ENCODE data around the gene IL3RA.

- TF ChIP-seq CTCF (IDR thresholded peaks at IDR 0.05; ENCODE audit: low read depth, low read length, poor library complexity, severe bottlenecking) (no peak), EZH2phosphoT487 (IDR thresholded peaks at IDR 0.05; ENCODE audit: borderline replicate concordance, low read length) (no peak)
Measured at GRCh38 chrX:1388651-1389050, 52.1 kb downstream of the IL3RA start.
